Glomerular visceral epithelial cell (primary cell): ENCODE measurements around the gene TP73.

ENCODE experiments used
- DNase-seq: peaks from one replicate; pipeline ENCODE4 v3.0.0-alpha.2; 2016; ENCODE audit errors: extremely low spot score

The TP73 gene

GRCh38 chr1:3729594-3730542, 77.6 kb downstream of the TP73 start:
- no peak for DNase-seq

DNA sequence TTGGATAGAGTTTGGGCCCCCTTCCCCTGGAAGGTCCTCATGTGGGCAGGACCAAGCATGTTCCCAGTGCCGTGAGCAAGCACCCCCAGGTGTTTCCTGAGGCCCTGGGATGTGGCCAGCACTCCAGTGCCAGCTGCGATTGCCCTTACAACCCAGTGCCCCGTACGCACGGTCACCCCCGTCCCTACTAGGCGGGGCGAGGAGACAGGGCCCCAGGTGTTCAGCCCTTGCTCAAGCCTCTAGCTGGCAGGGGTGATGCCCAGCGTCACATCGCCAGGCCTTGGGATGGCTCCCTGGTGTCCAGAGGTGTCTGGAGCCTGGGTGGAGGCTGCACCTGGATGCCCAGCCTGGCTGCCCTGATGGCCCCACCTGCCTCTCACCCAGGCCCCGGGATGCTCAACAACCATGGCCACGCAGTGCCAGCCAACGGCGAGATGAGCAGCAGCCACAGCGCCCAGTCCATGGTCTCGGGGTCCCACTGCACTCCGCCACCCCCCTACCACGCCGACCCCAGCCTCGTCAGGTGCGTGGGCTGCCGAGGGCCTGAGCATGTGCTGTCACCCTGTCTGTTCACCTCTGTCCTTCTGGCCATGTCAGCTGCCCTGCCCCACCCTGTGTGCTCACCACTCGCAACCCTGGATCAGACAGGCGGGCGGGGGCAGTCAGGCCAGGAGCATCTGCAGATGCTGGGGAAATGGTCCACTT, 78.4 kb downstream of the TP73 start:
- no peak for DNase-seq

DNA sequence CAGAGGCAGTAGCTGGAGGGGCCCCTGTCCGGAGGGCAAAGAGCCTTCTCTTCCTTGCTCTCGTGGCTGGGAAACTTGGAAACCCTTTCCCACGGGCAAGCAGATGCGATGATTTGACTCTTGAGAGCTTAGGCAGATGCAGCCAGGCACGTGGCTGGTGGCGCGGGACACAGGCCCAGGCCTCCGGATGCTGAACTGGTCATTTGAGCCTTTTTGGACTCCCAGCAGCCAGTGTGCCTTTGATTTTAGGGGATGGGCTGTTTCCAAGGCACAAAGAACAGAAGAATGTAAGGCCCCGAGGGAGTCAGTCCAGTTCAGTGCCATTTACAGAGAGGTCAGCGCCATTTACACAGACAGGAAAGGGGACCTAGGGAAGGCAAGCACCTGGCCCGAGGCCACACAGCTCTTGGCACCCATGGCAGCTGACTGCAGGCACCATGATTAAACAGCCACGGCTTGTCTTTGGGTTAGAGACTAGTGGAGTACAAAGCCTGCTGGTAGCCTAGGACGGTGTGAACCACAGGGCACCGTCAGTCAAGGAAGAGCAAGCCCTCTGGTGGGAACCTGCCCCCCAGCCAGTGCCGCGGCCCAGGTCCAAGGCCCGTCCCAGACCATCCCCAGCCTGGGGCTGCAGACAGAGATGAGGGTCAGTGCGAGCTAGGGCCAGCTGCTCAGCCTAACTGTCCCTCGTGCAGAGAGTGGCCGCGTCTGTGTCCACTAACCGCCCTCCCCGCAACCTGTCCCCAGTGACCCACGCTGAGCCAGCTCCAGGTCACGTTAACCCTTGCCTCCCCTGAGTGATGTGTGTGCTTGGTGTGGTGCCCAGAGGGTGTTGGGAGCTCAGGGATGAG, 79.5 kb downstream of the TP73 start:
- no peak for DNase-seq

DNA sequence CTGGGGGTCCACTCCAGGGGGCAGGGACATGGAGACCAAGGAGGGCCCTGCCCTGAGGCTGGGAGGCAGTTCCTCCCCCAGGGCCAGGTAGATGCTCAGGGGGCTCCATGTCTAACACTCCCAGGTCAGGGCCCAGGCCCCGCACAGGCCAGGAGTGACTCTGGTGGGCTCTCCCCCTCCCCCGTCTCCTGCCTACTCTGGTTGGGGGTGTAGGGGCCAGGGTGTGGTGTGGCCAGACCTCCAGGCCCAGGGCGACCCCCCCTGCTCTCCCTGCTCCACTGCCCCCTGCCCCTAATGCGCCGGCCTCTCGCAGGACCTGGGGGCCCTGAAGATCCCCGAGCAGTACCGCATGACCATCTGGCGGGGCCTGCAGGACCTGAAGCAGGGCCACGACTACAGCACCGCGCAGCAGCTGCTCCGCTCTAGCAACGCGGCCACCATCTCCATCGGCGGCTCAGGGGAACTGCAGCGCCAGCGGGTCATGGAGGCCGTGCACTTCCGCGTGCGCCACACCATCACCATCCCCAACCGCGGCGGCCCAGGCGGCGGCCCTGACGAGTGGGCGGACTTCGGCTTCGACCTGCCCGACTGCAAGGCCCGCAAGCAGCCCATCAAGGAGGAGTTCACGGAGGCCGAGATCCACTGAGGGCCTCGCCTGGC, 80.2 kb downstream of the TP73 start:
- DNase-seq = no peak

- no peak for DNase-seq
Measured at GRCh38 chr1:3733094-3733882, 81.0 kb downstream of the TP73 start.

GRCh38 chr1:3733883-3734589, 81.7 kb downstream of the TP73 start:
- DNase-seq = no peak

- DNase-seq = no peak
Measured at GRCh38 chr1:3734602-3735001, 82.3 kb downstream of the TP73 start.

DNA sequence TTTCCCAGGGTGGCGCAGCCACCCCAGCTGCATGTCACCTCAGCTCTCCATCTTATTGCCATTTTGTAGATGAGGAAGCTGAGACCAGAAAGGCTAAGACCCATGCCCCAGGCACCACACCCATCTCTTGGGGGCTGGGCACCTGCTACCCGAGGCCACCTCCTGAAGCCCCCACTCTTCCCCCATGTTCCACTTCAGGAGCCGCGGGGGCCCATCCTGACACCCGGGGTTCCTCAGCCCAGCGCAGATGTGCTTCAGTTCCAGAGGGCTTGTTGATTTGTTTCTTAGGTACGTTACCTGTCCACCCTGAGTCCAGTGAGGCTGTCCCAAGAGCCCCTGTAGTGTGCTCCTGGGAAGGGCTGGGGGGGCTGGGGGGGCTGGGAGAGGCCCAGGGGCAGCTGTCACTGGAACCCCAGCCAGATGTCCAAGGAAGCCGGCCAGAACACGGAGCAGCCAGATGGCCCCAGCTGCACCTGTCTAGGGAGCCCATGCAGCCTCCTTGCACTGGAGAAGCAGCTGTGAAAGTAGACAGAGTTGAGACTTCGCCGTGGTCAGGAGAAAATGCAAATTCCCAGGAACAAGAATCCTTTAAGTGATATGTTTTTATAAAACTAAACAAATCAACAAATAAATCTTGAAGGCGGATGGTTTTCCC, 82.8 kb downstream of the TP73 start:
- no peak for DNase-seq

DNA sequence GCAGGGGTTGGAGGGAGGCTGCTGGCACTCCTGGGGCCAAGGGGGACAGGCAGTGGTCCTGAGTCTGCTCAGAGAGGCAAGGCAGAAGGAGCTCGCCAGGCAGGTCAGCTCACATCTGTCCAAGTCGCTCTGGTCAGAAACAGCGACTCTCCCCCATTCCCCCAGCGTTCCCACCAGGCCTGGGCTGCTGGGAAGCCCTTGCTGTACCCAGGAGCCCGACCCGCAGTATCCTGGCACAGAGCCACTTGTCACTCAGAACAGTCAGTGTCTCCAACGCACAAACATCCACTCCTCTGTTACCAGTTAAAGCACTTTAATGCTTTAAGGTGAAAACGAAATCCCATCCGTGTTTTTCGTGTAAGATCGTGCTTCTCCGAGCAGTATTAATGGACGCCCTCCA, 83.4 kb downstream of the TP73 start:
- no peak for DNase-seq

DNA sequence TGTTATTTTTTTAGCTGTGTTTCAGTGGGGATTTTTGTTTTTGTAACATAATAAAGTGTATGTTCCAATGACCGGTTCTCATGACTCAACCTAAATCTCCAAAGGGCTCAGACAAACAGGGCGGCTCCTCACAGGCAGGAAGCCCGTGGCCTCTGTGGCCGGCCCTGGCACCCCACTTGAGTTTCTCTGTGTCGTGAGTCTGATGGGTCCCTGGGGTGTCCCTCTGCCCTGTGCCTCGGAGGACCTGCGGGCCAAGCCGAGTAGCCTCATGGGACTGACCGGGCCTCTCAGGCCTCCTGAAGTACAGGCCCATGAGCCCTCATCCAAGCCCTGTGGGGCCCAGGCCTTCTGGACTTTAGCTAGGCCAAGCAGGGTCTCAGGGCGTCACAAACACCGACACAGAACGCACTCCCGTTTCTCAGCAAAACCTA, 83.8 kb downstream of the TP73 start:
- DNase-seq = no peak

DNA sequence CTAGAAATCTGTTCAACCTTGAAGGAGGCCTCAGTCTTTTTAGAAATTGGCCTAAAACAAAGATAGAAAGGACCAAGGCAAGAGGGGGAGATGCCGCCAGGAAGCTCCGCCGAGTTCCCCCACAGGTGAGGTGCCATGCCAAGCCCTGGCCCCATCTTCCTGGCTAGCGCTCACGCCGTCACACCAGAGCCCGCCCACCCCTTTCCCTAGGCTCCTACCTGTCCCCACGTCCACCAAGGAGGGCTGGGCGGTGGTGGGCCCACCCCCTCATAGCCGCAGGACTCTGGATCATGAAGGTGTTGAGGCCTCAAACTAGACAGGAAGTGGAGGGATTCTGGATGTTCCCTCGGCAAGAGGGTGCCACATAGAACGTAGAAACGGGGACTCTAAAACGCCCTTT, 84.4 kb downstream of the TP73 start:
- no peak for DNase-seq

DNA sequence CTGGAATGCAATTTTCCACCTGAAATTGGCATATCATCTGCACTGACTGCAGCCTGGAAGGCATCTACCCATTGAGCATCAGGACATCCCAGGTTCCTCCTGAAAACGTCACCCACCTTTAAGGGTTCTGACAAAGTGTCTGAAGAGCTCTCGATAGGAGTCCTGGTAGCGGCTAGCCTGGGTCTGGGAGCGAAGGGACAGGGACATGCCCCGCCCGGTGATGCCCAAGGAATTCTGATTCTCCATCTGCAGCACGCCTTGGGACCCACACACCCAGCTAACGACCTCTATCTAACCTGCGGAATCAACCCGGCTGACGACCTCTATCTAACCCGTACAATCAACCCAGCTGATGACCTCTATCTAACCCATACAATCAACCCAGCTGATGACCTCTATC, 86.6 kb downstream of the TP73 start:
- no peak for DNase-seq

DNA sequence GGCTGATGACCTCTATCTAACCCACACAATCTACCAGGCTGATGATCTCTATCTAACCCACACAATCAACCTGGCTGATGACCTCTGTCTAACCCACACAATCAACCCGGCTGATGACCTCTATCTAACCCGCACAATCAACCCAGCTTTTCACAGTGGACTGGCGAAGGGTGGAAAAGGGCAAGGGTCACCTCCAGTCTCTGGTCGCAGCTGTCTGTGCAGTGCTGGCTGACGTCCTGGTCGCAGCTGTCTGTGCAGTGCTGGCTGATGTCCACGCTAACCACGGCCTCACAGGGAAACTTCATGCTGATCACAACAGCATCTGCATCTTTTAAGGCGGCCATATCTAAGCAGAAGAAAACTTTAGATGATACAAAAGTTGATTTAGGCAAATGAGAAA, 87.7 kb downstream of the TP73 start:
- DNase-seq = no peak

GRCh38 chr1:3740752-3741151, 88.4 kb downstream of the TP73 start:
- no peak for DNase-seq

- no peak for DNase-seq
Measured at GRCh38 chr1:3741566-3742438, 89.5 kb downstream of the TP73 start.

GRCh38 chr1:3742439-3743298, 90.4 kb downstream of the TP73 start:
- DNase-seq = no peak

GRCh38 chr1:3743421-3743820, 91.1 kb downstream of the TP73 start:
- no peak for DNase-seq

GRCh38 chr1:3743826-3744225, 91.5 kb downstream of the TP73 start:
- DNase-seq = no peak
